H1 (cell line): ENCODE measurements around the gene YWHAG. TPM values are rescaled to one million over a fixed set of nuclear protein-coding genes. Genes with fewer than 3 reads are reported as not detected.

Source experiments
- CTCF ChIA-PET: fragments of 300-600 bp; sonication (Branson Sonifier 250); formaldehyde crosslinking; loops from one replicate; lab custom pipeline; 2021; ENCODE audit not compliant: partially characterized antibody; lab: Charles Lee
- POLR2A ChIA-PET: fragments of 300-600 bp; sonication (Branson Sonifier 250); formaldehyde crosslinking; loops from one replicate; lab custom pipeline; 2021; ENCODE audit warnings: inconsistent platforms; ENCODE audit not compliant: partially characterized antibody; lab: Charles Lee
- DNase-seq, 2 experiments: peaks; one replicate each; pipeline versions ENCODE4 v3.0.0 to v3.0.0-alpha.2; 2010 to 2022; ENCODE audit warnings: low spot score in 2 of 2, low read depth in 1 of 2, mixed read lengths in 1 of 2
- FAIRE-seq: peaks from 2 replicates; lab custom pipeline; 2011; peaks lifted over from hg19 to GRCh38; lab: Jason Lieb, UNC
- H2AFZ ChIP-seq: 2 replicates; pipeline ENCODE4 v1.8.1; 2012; ENCODE audit warnings: low read length, inconsistent platforms
- H2AK5ac ChIP-seq: 2 replicates; pipeline ENCODE4 v1.6.1; 2013; ENCODE audit warnings: low read depth, low read length
- H2BK120ac ChIP-seq: replicated peaks from 2 replicates; pipeline ENCODE3; 2013; ENCODE audit warnings: low read depth, low read length, inconsistent platforms
- H2BK12ac ChIP-seq: 2 replicates; pipeline ENCODE4 v1.6.1; 2013; ENCODE audit warnings: low read depth, low read length
- H2BK15ac ChIP-seq: 2 replicates; pipeline ENCODE4 v1.6.1; 2013; ENCODE audit warnings: low read length
- H2BK20ac ChIP-seq: 2 replicates; pipeline ENCODE4 v1.6.1; 2013; ENCODE audit warnings: low read length
- H2BK5ac ChIP-seq: 2 replicates; pipeline ENCODE4 v1.6.1; 2013; ENCODE audit warnings: low read depth, low read length
- H3K14ac ChIP-seq: 2 replicates; pipeline ENCODE4 v1.6.1; 2013; ENCODE audit warnings: inconsistent platforms; ENCODE audit not compliant: insufficient read length
- H3K18ac ChIP-seq: 2 replicates; pipeline ENCODE4 v1.6.1; 2013; ENCODE audit warnings: low read length; ENCODE audit errors: extremely low read depth
- H3K23ac ChIP-seq: 2 replicates; pipeline ENCODE4 v1.6.1; 2013; ENCODE audit warnings: inconsistent platforms; ENCODE audit not compliant: insufficient read length
- H3K23me2 ChIP-seq: 2 replicates; pipeline ENCODE4 v1.6.1; 2013; ENCODE audit warnings: low read depth, low read length
- H3K27ac ChIP-seq: 2 replicates; pipeline ENCODE4 v1.6.1; 2011; ENCODE audit warnings: low read depth, low read length, inconsistent platforms
- H3K27me3 ChIP-seq, 4 experiments: replicated peaks in 1 of 4; 1 replicate in 1 of 4; 2 replicates in 3 of 4; pipeline versions ENCODE4 v1.6.1 to v1.8.1; 2011 to 2013; ENCODE audit warnings: low read length in 3 of 4, mild to moderate bottlenecking in 3 of 4, inconsistent platforms in 2 of 4, mixed read lengths in 2 of 4, moderate library complexity in 1 of 4; ENCODE audit not compliant: control insufficient read depth in 3 of 4, insufficient read depth in 3 of 4; ENCODE audit errors: extremely low read depth in 1 of 4
- H3K36me3 ChIP-seq, 4 experiments: 2 replicates each; pipeline versions ENCODE4 v1.6.1 to v1.8.1; 2011 to 2013; ENCODE audit warnings: mild to moderate bottlenecking in 4 of 4, low read length in 3 of 4, moderate library complexity in 2 of 4, control low read depth in 1 of 4, inconsistent platforms in 1 of 4; ENCODE audit not compliant: insufficient read depth in 4 of 4, control insufficient read depth in 2 of 4
- H3K4ac ChIP-seq: replicated peaks from 2 replicates; pipeline ENCODE3; 2013; ENCODE audit warnings: low read length, low read depth, mixed read lengths, inconsistent platforms; ENCODE audit not compliant: insufficient read length
- H3K4me1 ChIP-seq, 4 experiments: replicated peaks in 1 of 4; 1 replicate in 1 of 4; 2 replicates in 3 of 4; pipeline versions ENCODE4 v1.6.1 to v1.8.1; 2011 to 2013; ENCODE audit warnings: low read length in 3 of 4, inconsistent platforms in 2 of 4, mixed read lengths in 1 of 4; ENCODE audit not compliant: insufficient read depth in 4 of 4, control insufficient read depth in 3 of 4
- H3K4me2 ChIP-seq, 2 experiments: 2 replicates each; pipeline versions ENCODE4 v1.6.1 to v1.8.1; 2011 to 2013; ENCODE audit warnings: low read depth in 2 of 2, low read length in 2 of 2, control low read depth in 1 of 2, inconsistent platforms in 1 of 2, mild to moderate bottlenecking in 1 of 2; ENCODE audit not compliant: insufficient read depth in 1 of 2
- H3K4me3 ChIP-seq, 4 experiments: fragments of 200-600, 300-600 bp in 1 of 4; sonication (generic), shearing (Covaris generic), sonication (Bioruptor Twin) in 1 of 4; 2 replicates each; pipeline versions ENCODE4 v1.5.1 to v1.8.1; 2011 to 2016; ENCODE audit warnings: low read length in 4 of 4, low read depth in 3 of 4, control low read depth in 2 of 4, inconsistent platforms in 2 of 4, mild to moderate bottlenecking in 2 of 4, mixed read lengths in 1 of 4, moderate library complexity in 1 of 4; ENCODE audit not compliant: insufficient read depth in 2 of 4; ENCODE audit errors: extremely low read depth in 1 of 4
- H3K56ac ChIP-seq: replicated peaks from 2 replicates; pipeline ENCODE3; 2013; ENCODE audit warnings: low read depth, mild to moderate bottlenecking, mixed read lengths, low read length, inconsistent platforms; ENCODE audit not compliant: insufficient read length
- H3K79me1 ChIP-seq: 2 replicates; pipeline ENCODE4 v1.6.1; 2013; ENCODE audit warnings: low read depth, low read length, control low read depth
- H3K79me2 ChIP-seq, 2 experiments: 2 replicates each; pipeline versions ENCODE4 v1.6.1 to v1.8.1; 2012 to 2013; ENCODE audit warnings: low read length in 2 of 2, mild to moderate bottlenecking in 2 of 2, inconsistent platforms in 1 of 2; ENCODE audit not compliant: insufficient read depth in 2 of 2, control insufficient read depth in 1 of 2
- H3K9ac ChIP-seq, 4 experiments: replicated peaks in 1 of 4; 1 replicate in 1 of 4; 2 replicates in 3 of 4; pipeline versions ENCODE4 v1.6.1 to v1.8.1; 2011 to 2013; ENCODE audit warnings: low read depth in 3 of 4, low read length in 3 of 4, control low read depth in 2 of 4, mild to moderate bottlenecking in 2 of 4, moderate library complexity in 2 of 4, inconsistent platforms in 1 of 4; ENCODE audit errors: extremely low read depth in 1 of 4
- H3K9me3 ChIP-seq, 2 experiments: 2 replicates each; pipeline versions ENCODE4 v1.6.1 to v1.8.1; 2012 to 2013; ENCODE audit warnings: mild to moderate bottlenecking in 2 of 2, moderate library complexity in 2 of 2, control low read depth in 1 of 2, inconsistent platforms in 1 of 2, low read depth in 1 of 2, low read length in 1 of 2, mixed read lengths in 1 of 2; ENCODE audit not compliant: insufficient read depth in 2 of 2
- H4K20me1 ChIP-seq, 2 experiments: replicated peaks in 1 of 2; 2 replicates each; pipeline versions ENCODE3 to v1.8.1; 2011 to 2013; ENCODE audit warnings: inconsistent platforms in 2 of 2, low read length in 2 of 2, mild to moderate bottlenecking in 1 of 2; ENCODE audit not compliant: insufficient read depth in 2 of 2, control insufficient read depth in 1 of 2
- H4K5ac ChIP-seq: 2 replicates; pipeline ENCODE4 v1.6.1; 2013; ENCODE audit warnings: low read length, low read depth, mixed read lengths, inconsistent platforms; ENCODE audit not compliant: insufficient read length
- H4K8ac ChIP-seq: 2 replicates; pipeline ENCODE4 v1.8.0; 2013; ENCODE audit warnings: mild to moderate bottlenecking, moderate library complexity, low read length, inconsistent platforms; ENCODE audit not compliant: insufficient read depth; ENCODE audit errors: extremely low read depth
- H4K91ac ChIP-seq: replicated peaks from 2 replicates; pipeline ENCODE3; 2013; ENCODE audit warnings: low read length, mixed read lengths, inconsistent platforms; ENCODE audit not compliant: insufficient read length
- CHD1 ChIP-seq: IDR thresholded peaks from 2 replicates; pipeline ENCODE4 v1.6.1; 2012; ENCODE audit warnings: low read depth, low read length, improper control_type of control experiment
- HDAC2 ChIP-seq, 2 experiments: fragments of 300-600 bp in 1 of 2; sonication (generic) in 1 of 2; IDR thresholded peaks; 2 replicates each; pipeline ENCODE4 v1.6.1; 2011 to 2012; ENCODE audit warnings: low read depth in 2 of 2, low read length in 2 of 2, mild to moderate bottlenecking in 2 of 2, moderate library complexity in 2 of 2, borderline replicate concordance in 1 of 2, inconsistent platforms in 1 of 2
- SAP30 ChIP-seq: fragments of 300-600 bp; sonication (generic); IDR thresholded peaks from 2 replicates; pipeline ENCODE4 v1.7.1; 2012; ENCODE audit warnings: low read length, moderate library complexity, mild to moderate bottlenecking, inconsistent platforms; ENCODE audit not compliant: insufficient read depth, insufficient replicate concordance
- WGBS, 2 experiments: shearing (Covaris generic) in 1 of 2; methylation state at CpG; one replicate each; pipeline versions ENCODE4 v1.1.6 to v1.1.7; 2013 to 2015; ENCODE audit warnings: low lambda C conversion rate in 2 of 2, mixed read lengths in 2 of 2, inconsistent platforms in 1 of 2, low coverage in 1 of 2, missing lambda C conversion rate in 1 of 2; ENCODE audit not compliant: insufficient replicate concordance in 2 of 2, insufficient coverage in 1 of 2, insufficient read length in 1 of 2; ENCODE audit errors: extremely low coverage in 1 of 2, missing lambda C conversion rate in 1 of 2; 5-methylcytosine and 5-hydroxymethylcytosine counted together
- polyA plus RNA-seq, 7 experiments: library from polyadenylated mRNA; depleted of rRNA in 3 of 7; stranded (reverse) in 5 of 7; unstranded in 2 of 7; fragments of >200 nt in 5 of 7; fragments of 200-250 nt in 2 of 7; gene quantifications; 1 replicate in 5 of 7; 2 replicates in 1 of 7; 4 replicates in 1 of 7; pipeline versions ENCODE4 v1.2.1 to v1.2.3, GENCODE V29; 2011 to 2013; ENCODE audit warnings: missing spikeins in 2 of 7, mixed read lengths in 2 of 7
- total RNA-seq: library from RNA; stranded (reverse); fragmentation: NEBNext Ultra II Directional; extraction: Animal tissue kit (Norgen Biotek cat#: 25700); gene quantifications from 2 replicates; pipeline ENCODE4 v1.2.1, GENCODE V29; 2021

The YWHAG gene
- total and polyA plus RNA-seq, 2 of the 8 experiments (the other 6 are each of a cell fraction or from before 2014, with no cell fraction given): 57.2 to 241 TPM

DNA sequence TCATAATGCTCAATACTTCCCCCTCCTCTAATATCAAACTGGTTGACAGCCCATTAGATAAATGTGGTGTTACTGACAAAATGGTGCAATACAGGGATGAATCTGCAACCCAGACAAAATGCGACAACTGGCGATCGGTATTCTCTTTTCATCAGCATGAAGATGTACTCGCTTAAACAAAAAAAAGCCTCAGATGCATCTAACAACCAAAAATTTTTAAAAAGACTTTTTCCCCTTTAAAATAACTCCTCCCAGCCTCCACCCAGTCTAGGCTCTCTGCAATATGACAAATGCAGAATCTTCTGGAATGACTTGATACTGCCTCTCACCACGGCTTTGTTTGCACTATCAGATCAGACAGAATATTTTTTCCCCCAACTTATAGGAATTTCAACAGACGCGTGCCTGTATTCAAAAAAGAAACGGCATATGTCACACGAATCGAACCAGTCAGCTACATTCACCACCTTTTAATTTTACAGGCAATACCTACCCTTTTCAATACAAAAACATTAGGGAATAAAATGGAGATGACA is 1.2 kb downstream of the YWHAG start:
- Histone ChIP-seq H3K27ac (peak overlapping the region; percentile 99), H3K18ac (no peak overlapping the region), H3K4ac (peak overlapping the region; percentile 83), H4K91ac (no peak overlapping the region), H3K56ac (peak overlapping the region; percentile 54), H3K9ac (peak overlapping the region; percentile 86 to 99 (median 96)), H3K4me1 (peaks cover 2 to 7% (median 4%) of the 10 kb centered on the region in 4 experiments), H2AK5ac (no peak overlapping the region), H3K36me3 (peaks cover 0 to 32% (median 3%) of the 10 kb centered on the region in 4 experiments; a peak in 3 of 8 replicates), H3K4me2 (peak overlapping the region; percentile 68 to 71), H2BK12ac (no peak overlapping the region), H4K8ac (no peak overlapping the region), H2AFZ (no peak overlapping the region), H4K5ac (peak overlapping the region; percentile 73), H3K27me3 (no peaks in the 10 kb centered on the region), H3K23me2 (no peaks in the 10 kb centered on the region; the same call in 1 of the 2 replicates), H3K23ac (no peak overlapping the region), H3K79me1 (no peaks in the 10 kb centered on the region), H3K4me3 (peak overlapping the region; percentile 89 to 99 (median 92)), H4K20me1 (peaks cover 27 to 31% of the 10 kb centered on the region in 2 experiments), H2BK120ac (no peak overlapping the region)
- ChIA-PET POLR2A (interaction anchor here (0.7 to 14.3 kb wide), 9 partner anchors 8 to 76 kb away, joined by 3 to 249 read pairs (median 4); no protein-coding TSS in a partner anchor), CTCF (no interaction called here)
- no peak for FAIRE-seq
- WGBS, 2 experiments: 9% methylated on average over 10 of the region's 10 CpGs; no CpG with 5 or more reads in 1 of the 2 experiments
- TF ChIP-seq HDAC2 (IDR thresholded peaks at IDR 0.05; ENCODE audit: borderline replicate concordance in 1 of 2, low read depth in 2 of 2, low read length in 2 of 2) (0 out of 4 replicates have a peak, but pooled peaks of 1 of the 2 experiments have one; percentile 17), CHD1 (peak; percentile 53; the same call in 1 of the 2 replicates), SAP30 (no peak)
- TF ChIP-seq, all 59 proteins: peak for 2
- Histone ChIP-seq H3K9me3 (no peaks in the 10 kb centered on the region), H3K14ac (no peak overlapping the region), H3K79me2 (peaks cover 48 to 62% of the 10 kb centered on the region in 2 experiments), H2BK20ac (no peak overlapping the region), H2BK5ac (no peak overlapping the region), H2BK15ac (no peak overlapping the region)
- no peak for DNase-seq
